ENCODE data around the gene ALS2CL.

DNA sequence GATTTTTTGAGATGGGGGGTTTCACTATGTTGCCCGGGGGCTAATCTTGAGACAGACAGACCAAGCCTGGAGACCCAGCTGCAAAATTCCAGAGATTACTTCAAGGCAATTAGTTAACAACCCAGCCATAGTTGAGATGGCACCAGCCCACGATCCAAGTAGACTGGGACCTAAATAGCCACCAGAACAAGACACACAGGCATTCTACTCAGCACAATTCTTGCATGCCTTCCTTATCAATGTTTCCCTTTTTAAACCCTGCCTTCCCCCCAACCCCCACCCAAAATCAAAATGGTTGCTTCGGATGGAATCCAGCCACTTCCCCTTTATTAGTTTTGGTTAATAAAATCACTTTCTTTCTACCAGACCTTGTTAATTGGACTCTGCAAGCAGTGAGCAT, 52.6 kb downstream of the ALS2CL start:
- TF ChIP-seq, protein P1, sequence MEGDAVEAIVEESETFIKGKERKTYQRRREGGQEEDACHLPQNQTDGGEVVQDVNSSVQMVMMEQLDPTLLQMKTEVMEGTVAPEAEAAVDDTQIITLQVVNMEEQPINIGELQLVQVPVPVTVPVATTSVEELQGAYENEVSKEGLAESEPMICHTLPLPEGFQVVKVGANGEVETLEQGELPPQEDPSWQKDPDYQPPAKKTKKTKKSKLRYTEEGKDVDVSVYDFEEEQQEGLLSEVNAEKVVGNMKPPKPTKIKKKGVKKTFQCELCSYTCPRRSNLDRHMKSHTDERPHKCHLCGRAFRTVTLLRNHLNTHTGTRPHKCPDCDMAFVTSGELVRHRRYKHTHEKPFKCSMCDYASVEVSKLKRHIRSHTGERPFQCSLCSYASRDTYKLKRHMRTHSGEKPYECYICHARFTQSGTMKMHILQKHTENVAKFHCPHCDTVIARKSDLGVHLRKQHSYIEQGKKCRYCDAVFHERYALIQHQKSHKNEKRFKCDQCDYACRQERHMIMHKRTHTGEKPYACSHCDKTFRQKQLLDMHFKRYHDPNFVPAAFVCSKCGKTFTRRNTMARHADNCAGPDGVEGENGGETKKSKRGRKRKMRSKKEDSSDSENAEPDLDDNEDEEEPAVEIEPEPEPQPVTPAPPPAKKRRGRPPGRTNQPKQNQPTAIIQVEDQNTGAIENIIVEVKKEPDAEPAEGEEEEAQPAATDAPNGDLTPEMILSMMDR (IDR thresholded peaks at IDR 0.05; ENCODE audit: insufficient read depth, low read depth, low read length): no peak
- TF ChIP-seq EZH2 (IDR thresholded peaks at IDR 0.05; ENCODE audit: insufficient read depth, low read length): no peak

Data from astrocyte (in vitro differentiated cells and primary cell).